ENCODE data around the gene HIVEP2. TPM values are rescaled to one million over a fixed set of nuclear protein-coding genes. Genes with fewer than 3 reads are reported as not detected.

HIVEP2 gene
- total RNA-seq (2022; extraction: Qiagen RNA extraction) = 2.0 to 3.9 TPM (median 3.2 TPM) in 5 replicates

GRCh38 chr6:142945049-142945445 is at the start of gene HIVEP2:
Gene HIVEP2, minus strand, starts transcription at chr6:142945176. Its CDS starts 170,438 bp downstream, at chr6:142774738.

Other genes with a start within 250 kb of the HIVEP2 start
- gene AIG1, start 115.7 kb upstream of the HIVEP2 start, total RNA-seq (2022; extraction: Qiagen RNA extraction) = 23.9 to 26.6 TPM (median 24.6 TPM) in 5 replicates

All from A549 treated with AZD2906 at 1 μM for 4 hours (cell line).